Activated T-helper 1 cell treated with anti-CD3 and anti-CD28 coated beads, Interleukin-12 subunit alpha, Interleukin-12 subunit beta, Interleukin-2, Interleukin-4 antibody, amounts not matched to agents 30 ng/mL and 10 ng/mL and 1 ng/mL, durations not matched to agents 14 hours and 24 hours and 36 hours (primary cell): Measurements from ENCODE around the gene AOPEP. TPM values are rescaled to one million over a fixed set of nuclear protein-coding genes. Genes with fewer than 3 reads are reported as not detected.

Experiments
- DNase-seq: peaks from one replicate; pipeline ENCODE4 v3.0.0; 2021; ENCODE audit warnings: low spot score
- H3K27ac Mint-ChIP-seq: one replicate; pipeline ENCODE4 v1.8.0; 2021; ENCODE audit warnings: mild to moderate bottlenecking, mixed read lengths
- H3K27me3 Mint-ChIP-seq: one replicate; pipeline ENCODE4 v1.8.0; 2022; ENCODE audit warnings: mild to moderate bottlenecking, moderate library complexity, mixed read lengths; ENCODE audit not compliant: insufficient read depth
- H3K36me3 Mint-ChIP-seq: one replicate; pipeline ENCODE4 v1.8.0; 2021; ENCODE audit warnings: low read depth, mixed read lengths
- H3K4me1 Mint-ChIP-seq: one replicate; pipeline ENCODE4 v1.8.0; 2021; ENCODE audit warnings: low read depth, mixed read lengths
- H3K4me3 Mint-ChIP-seq: one replicate; pipeline ENCODE4 v1.8.0; 2021; ENCODE audit warnings: mild to moderate bottlenecking, moderate library complexity, mixed read lengths
- H3K9me3 Mint-ChIP-seq: one replicate; pipeline ENCODE4 v1.8.0; 2021; ENCODE audit warnings: mixed read lengths
- intact Hi-C: fragments of 100-400 bp; cut with micrococcal nuclease; formaldehyde crosslinking; loops from one replicate; pipeline ENCODE4 v1.15.1; 2024
- total RNA-seq: library from RNA; stranded (reverse); gene quantifications from 2 replicates; pipeline ENCODE4 v1.2.3, GENCODE V29; 2022

Gene AOPEP
- total RNA-seq, 1 donor from 2014 or later: 22.5 TPM

DNA sequence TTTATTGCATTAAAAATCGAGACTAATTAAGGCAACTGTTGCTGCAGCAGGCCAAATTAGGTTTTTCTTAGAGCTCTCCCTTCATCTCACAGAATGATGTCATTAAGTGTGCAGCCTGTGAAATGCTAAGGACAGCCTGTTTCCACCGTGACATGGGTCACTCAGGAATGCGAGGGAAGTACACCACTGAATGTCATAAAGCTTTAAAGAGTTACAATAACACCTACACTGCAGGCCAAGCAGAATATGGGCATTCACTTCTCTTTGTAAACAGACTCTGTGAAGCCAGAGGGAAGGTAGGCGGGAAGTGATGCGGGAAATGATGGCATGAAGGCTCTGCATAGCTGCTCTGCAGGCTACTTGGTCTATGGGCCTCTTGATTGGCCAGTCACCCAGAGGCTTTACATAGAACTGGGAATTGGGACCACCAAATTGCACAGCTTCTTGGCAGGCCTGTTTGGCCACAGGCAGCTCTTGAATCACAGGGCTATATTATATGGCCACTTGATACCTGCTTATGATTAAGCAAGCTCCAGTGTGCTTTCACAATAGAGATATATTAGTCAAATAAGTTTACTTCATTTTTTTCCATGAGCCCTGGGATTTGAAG is 28.4 kb upstream of the AOPEP start:
- Mint-ChIP-seq H3K36me3 (no peaks in the 10 kb centered on the region), H3K9me3 (no peaks in the 10 kb centered on the region), H3K4me3 (no peak overlapping the region), H3K27me3 (peaks cover 1% of the 10 kb centered on the region), H3K4me1 (no peaks in the 10 kb centered on the region), H3K27ac (no peak overlapping the region)
- intact Hi-C loops: no loop called here
- DNase-seq: no peak

DNA sequence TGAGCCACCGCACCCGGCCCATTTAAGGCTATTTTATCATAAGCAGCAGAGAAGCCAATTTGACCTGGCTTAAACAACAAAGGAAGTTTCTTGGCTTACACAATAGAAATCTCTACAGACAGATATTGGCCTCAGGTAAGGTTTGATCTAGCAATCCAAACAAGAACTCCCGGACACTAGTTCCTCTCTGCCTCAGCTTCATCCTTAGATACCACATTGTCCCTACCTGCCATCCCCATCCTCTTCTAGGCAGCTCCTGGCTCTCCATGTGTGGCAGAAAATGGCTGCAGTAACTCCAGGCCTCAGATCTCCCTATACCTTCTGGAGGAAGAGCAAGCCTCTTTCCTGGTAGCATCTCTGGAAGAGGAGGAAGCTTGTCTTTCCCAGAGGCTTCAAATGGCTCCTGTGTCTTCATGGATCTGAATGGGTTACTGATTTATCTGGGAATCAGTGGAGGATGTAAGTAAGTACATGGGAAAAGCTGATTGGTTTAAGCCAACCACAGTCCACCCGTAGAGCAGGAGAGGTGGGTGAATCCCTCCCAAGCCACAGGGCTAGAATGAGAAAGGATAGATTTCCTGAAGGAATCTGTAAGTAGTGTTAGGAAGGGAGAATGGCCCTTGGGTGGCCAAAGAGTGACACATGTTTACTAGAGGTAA is 26.7 kb upstream of the AOPEP start:
- no peak overlapping the region for H3K4me3 Mint-ChIP-seq
- H3K36me3 Mint-ChIP-seq: no peaks in the 10 kb centered on the region
- H3K27ac Mint-ChIP-seq: no peak overlapping the region
- H3K9me3 Mint-ChIP-seq: no peaks in the 10 kb centered on the region
- intact Hi-C loops: no loop called here
- H3K27me3 Mint-ChIP-seq: peaks cover 3% of the 10 kb centered on the region
- DNase-seq: no peak
- no peaks in the 10 kb centered on the region for H3K4me1 Mint-ChIP-seq

DNA sequence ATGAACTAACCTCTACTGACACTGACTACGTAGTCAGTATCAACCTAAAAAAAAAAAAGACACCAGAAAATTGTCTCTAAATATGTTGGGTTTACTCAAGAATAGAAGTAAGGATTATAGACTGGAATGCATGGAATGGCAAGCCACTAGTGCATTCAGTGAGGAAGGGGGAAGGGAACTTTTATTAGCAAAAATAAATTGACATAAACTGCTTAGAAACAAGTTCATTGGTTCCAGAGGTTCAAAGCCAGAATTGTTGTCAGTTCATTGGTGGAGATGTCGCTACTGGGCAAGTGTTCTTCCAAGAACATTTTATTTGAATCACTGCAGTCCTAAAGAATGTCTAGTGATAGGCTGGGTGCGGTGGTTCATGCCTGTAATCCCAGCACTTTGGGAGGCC is 26.1 kb upstream of the AOPEP start:
- no peak for DNase-seq
- no peaks in the 10 kb centered on the region for H3K36me3 Mint-ChIP-seq

DNA sequence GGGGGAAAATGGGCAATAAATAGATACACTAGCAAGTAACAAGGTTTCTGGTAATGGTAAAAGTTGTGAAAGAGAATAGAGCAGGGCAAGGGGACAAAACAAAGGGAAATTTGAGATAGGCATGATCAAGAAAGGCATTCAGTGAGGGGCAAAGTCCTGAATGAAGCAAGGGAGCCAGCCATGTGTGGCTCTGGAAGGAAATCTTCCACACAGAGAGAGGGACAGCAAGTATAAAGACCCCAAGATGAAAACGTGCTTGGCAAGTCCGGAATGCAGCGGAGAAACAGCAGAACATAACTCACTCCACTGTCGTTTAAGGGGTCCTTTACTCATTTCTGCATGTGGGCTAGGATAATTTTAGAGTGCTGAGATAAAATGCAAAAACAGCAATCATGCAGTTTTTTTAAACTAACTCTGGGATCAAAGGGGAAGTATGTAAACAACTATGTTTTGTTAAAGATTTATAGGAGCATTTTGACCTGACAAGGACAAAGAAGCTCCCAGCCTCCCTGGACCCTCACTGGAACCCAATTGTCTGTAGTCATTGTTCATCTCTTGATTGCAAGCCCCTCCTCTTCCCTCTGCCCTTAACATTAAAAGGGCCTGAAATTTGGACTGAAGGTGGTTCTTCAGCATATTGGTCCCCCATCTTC is 22.9 kb upstream of the AOPEP start:
- no peak overlapping the region for H3K4me3 Mint-ChIP-seq

More for the DNA sequence above, 26.1 kb upstream of the AOPEP start:
- no peaks in the 10 kb centered on the region for H3K4me1 Mint-ChIP-seq
- intact Hi-C loops: no loop called here
- H3K27ac Mint-ChIP-seq: no peak overlapping the region
- peaks cover 3% of the 10 kb centered on the region for H3K27me3 Mint-ChIP-seq
- H3K9me3 Mint-ChIP-seq: no peaks in the 10 kb centered on the region
- no peak overlapping the region for H3K4me3 Mint-ChIP-seq

DNA sequence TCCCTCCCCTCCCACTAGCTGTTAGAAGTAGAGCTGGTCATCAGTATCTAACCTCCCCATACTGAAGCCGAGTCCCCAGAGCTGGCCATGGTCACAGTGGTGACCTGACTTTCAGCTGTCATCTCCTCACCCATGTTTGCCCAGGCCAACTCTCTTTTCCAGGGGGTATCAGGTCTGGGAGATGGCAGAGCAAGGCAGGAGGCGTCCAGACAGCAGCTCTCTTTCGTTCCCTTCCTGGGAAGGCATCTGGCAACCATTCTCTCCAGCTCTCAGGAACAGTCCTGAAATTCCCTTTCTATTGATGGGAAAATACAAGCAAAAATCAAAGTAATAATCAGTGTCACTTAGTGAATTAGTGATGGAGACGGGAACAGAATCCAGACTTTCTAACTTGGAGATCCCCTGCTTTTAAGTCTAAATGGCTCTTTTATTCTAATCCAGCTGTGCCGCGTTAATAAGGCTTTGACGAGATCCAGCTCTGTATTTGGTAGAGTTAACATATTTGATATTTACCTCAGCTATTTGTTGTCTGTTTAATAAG is 21.3 kb upstream of the AOPEP start:
- DNase-seq: no peak
- Mint-ChIP-seq H3K36me3 (no peaks in the 10 kb centered on the region), H3K27ac (no peak overlapping the region), H3K9me3 (no peaks in the 10 kb centered on the region), H3K4me3 (no peak overlapping the region), H3K27me3 (peaks cover 11% of the 10 kb centered on the region), H3K4me1 (no peaks in the 10 kb centered on the region)
- intact Hi-C loops: no loop called here

More for the DNA sequence above, 22.9 kb upstream of the AOPEP start:
- no peak for DNase-seq
- intact Hi-C loops: no loop called here
- H3K27ac Mint-ChIP-seq: no peak overlapping the region
- no peaks in the 10 kb centered on the region for H3K9me3 Mint-ChIP-seq
- no peaks in the 10 kb centered on the region for H3K36me3 Mint-ChIP-seq
- no peaks in the 10 kb centered on the region for H3K4me1 Mint-ChIP-seq
- peaks cover 9% of the 10 kb centered on the region for H3K27me3 Mint-ChIP-seq

DNA sequence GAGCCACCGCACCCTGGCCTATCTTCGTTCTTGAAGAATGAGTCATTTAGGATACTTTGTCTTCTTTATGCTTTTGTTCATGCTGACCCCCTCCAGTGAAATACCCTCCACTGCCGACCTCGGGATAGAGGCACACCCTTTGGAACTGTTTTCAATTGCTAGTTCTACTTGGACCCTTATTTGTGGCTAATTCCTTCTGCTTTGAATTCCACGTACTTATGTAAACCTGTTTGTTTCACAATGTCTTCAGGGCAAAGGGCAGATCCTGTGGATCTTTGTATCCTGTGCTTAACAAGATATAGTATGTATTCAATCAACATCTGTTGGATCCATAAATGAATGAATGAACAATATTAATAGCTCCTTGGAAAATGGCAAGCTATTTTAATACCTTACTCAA is 19.6 kb upstream of the AOPEP start:
- Mint-ChIP-seq H3K36me3 (no peaks in the 10 kb centered on the region), H3K27me3 (peaks cover 11% of the 10 kb centered on the region), H3K27ac (no peak overlapping the region), H3K4me1 (no peaks in the 10 kb centered on the region), H3K9me3 (no peaks in the 10 kb centered on the region), H3K4me3 (no peak overlapping the region)
- DNase-seq: no peak
- intact Hi-C loops: no loop called here

DNA sequence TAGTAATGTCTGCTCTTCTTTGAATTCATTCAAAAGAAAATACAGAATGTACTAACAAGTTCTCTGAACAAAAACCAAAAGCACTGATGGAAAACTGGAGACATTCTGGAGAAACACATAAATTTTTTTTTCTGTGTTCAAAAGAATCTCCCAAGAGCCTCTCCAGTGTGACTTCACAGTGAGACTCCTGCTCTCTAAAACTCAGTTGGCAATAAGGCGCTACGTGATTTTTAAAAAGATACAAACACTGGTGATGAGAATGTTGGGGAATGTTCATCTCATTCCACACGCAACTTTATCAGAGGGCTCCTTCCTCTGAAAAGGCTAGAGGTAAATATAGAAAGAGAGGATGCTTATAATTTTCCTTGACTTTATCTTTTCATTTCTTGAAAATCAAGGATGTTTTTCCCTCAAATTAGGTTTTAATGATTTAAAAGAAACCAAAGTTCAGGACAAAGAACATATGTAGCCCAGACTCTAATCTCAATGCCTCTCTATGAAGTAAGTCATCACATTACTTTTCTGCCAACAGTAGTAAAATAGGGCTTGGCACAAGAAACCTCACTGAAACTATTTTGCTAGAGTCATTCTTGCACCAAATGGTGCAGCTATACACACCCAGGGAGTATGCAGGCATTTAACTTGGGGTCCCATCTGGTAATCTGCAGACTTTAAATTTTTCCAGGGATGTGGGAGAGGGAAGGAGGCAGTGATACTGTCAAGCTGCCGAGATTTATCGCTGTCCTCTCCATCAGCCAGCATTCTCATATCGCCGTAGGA is 12.9 kb upstream of the AOPEP start:
- Mint-ChIP-seq H3K36me3 (no peaks in the 10 kb centered on the region), H3K27me3 (peaks cover 4% of the 10 kb centered on the region), H3K4me3 (no peak overlapping the region), H3K9me3 (peaks cover 8% of the 10 kb centered on the region), H3K4me1 (no peaks in the 10 kb centered on the region), H3K27ac (no peak overlapping the region)
- no peak for DNase-seq
- intact Hi-C loops: no loop called here

DNA sequence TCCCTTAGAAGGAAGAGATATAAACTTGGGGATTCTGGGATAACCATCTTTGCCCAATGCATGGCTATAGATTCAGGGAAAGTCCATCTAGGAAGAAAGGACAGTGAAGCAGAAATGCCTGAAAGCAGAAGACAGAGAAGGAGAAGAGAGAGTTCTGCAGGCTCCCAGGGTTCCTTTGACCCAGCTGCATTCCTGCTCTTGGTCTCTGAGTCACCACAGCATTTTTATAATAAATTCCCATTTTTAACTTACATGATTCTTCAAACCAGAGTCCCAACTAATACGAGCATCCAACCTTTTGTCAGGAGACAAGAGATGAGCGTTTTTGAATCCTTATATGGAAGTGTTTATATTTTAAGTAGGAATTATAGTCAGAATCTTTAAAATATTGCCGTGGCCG is 12.0 kb upstream of the AOPEP start:
- H3K27me3 Mint-ChIP-seq: peaks cover 4% of the 10 kb centered on the region
- H3K36me3 Mint-ChIP-seq: no peaks in the 10 kb centered on the region
- intact Hi-C loops: no loop called here
- no peak for DNase-seq
- no peaks in the 10 kb centered on the region for H3K4me1 Mint-ChIP-seq
- peaks cover 8% of the 10 kb centered on the region for H3K9me3 Mint-ChIP-seq
- no peak overlapping the region for H3K4me3 Mint-ChIP-seq
- H3K27ac Mint-ChIP-seq: no peak overlapping the region

DNA sequence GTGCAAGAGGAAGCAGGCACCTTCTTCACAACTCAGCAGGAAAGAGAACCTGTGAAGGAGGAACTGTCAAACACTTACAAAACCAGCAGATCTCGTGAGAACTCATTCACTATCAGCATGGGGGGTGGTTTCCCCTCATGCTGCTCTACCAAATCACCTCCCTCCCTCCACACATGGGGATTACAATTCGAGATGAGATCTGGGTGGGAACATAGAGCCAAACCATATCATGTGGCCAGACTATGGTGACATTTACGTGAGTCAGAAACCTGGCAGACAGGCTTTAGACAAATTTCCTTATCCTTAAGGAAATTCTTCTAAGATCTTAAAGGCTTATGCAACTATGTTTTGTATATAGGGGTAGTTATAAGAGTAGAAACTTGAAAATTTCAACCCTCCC is 8.7 kb upstream of the AOPEP start:
- H3K27me3 Mint-ChIP-seq: peaks cover 2% of the 10 kb centered on the region
- H3K4me3 Mint-ChIP-seq: no peak overlapping the region
- no peak for DNase-seq
- no peaks in the 10 kb centered on the region for H3K4me1 Mint-ChIP-seq
- H3K27ac Mint-ChIP-seq: no peak overlapping the region
- peaks cover 8% of the 10 kb centered on the region for H3K9me3 Mint-ChIP-seq
- H3K36me3 Mint-ChIP-seq: no peaks in the 10 kb centered on the region
- intact Hi-C loops: no loop called here

DNA sequence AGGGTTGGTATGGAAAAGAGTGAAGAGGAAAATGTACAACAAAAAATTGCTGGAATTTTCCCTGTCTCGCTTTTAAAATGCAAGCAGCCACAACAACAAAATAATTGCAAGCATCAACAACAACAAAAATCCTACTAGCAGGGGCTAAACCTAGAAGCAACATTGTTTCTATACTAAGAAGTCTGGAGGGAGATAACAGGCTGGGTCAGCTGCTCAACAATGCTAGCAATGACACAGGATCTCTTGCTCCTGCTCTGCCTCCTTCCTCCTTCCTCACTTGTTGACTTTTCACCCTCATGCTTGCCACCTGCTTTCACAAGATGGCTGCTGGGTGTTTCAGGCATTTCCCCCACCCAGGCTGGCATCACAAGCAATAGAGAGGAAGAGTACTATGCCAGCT is 7.6 kb upstream of the AOPEP start:
- no peak overlapping the region for H3K27ac Mint-ChIP-seq
- H3K9me3 Mint-ChIP-seq: peaks cover 8% of the 10 kb centered on the region
- no peaks in the 10 kb centered on the region for H3K36me3 Mint-ChIP-seq
- H3K4me3 Mint-ChIP-seq: no peak overlapping the region
- intact Hi-C loops: no loop called here
- peaks cover 2% of the 10 kb centered on the region for H3K27me3 Mint-ChIP-seq
- no peak for DNase-seq
- H3K4me1 Mint-ChIP-seq: no peaks in the 10 kb centered on the region

DNA sequence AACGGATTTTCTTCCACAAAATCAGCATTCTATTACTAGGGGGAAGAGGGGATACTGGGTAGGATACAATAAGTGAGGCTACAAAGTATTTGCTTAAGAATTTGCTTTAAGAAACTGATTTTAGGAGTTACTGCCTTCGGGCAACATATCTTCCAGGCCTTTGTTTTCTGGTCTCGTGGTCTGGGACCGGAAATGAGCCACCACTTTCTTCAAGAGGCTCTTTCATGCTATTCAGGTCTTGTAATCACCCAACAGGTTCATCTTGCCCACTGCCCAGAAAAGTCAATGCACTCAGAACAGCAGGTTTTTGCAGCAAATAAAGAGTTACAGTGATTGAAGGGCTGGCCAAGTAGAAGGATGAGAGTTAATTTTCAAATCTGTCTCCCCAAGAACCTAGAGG is 6.6 kb upstream of the AOPEP start:
- no peak for DNase-seq
- no peaks in the 10 kb centered on the region for H3K36me3 Mint-ChIP-seq
- H3K4me1 Mint-ChIP-seq: no peaks in the 10 kb centered on the region
- intact Hi-C loops: loop anchor here (10.0 kb wide), 1 partner anchor 1935 kb away; the partner anchor contains the start of gene PRXL2C
- peaks cover 8% of the 10 kb centered on the region for H3K9me3 Mint-ChIP-seq
- no peak overlapping the region for H3K27ac Mint-ChIP-seq
- peaks cover 2% of the 10 kb centered on the region for H3K27me3 Mint-ChIP-seq
- no peak overlapping the region for H3K4me3 Mint-ChIP-seq

DNA sequence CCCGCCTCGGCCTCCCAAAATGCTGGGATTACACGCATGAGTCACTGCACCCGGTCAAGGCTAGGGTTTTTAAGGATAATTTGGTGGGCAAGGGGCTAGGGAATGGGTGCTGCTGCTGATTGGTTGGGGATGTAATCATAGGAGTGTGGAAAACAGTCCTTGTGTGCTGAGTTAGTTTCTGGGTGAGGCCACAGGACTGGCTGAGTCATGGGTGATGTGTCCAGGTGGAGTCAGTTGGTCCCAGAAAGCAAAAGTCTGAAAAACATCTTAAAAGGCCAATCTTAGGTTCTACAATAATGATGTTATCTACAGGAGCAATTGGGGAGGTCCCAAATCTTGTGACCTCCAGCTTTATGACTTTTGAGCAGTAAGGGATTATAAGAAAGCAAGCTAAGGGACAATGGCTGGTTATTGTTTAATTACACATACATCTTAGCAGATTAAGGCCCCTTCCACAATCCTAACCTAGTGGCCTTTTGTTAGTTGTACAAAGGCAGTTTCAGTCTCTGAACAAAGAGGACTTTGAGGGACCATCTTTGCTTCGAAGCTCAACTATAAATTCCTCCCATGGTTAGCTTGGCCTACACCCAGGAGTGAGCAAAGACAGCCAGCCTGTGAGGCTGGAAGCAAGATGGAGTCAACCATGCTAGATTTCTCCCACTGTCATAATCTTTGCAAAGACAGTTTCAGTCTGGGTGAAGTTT is 5.5 kb upstream of the AOPEP start:
- H3K27ac Mint-ChIP-seq: no peak overlapping the region
- DNase-seq: no peak
- H3K36me3 Mint-ChIP-seq: no peaks in the 10 kb centered on the region
- H3K27me3 Mint-ChIP-seq: peaks cover 2% of the 10 kb centered on the region
- H3K4me3 Mint-ChIP-seq: no peak overlapping the region
- intact Hi-C loops: loop anchor here (10.0 kb wide), 1 partner anchor 1934 kb away; the partner anchor contains the start of gene PRXL2C
- H3K4me1 Mint-ChIP-seq: no peaks in the 10 kb centered on the region
- H3K9me3 Mint-ChIP-seq: peaks cover 8% of the 10 kb centered on the region
